DND-41 (cell line): ENCODE measurements around the gene CILP.

Experiments
- ATAC-seq: fragments of 200-7000 bp; cut with Tn5 transposase; 3 replicates; pipeline ENCODE4 v1.9.1; 2021; ENCODE audit warnings: low read depth; ENCODE audit not compliant: insufficient read depth
- DNase-seq: peaks from one replicate; pipeline ENCODE4 v3.0.0-alpha.2; 2020
- H2AFZ ChIP-seq: 2 replicates; pipeline ENCODE4 v1.6.0; 2012; ENCODE audit warnings: low read depth, low read length
- H3K27ac ChIP-seq: 2 replicates; pipeline ENCODE4 v1.5.1; 2012; ENCODE audit warnings: low read length, inconsistent platforms
- H3K27me3 ChIP-seq: fragments of 200-600 bp; sonication (generic); 2 replicates; pipeline ENCODE4 v1.6.0; 2012; ENCODE audit warnings: low read length, mild to moderate bottlenecking, inconsistent platforms; ENCODE audit not compliant: insufficient read depth, poor library complexity
- H3K36me3 ChIP-seq: 2 replicates; pipeline ENCODE4 v1.5.1; 2012; ENCODE audit warnings: low read length, inconsistent platforms; ENCODE audit not compliant: insufficient read depth
- H3K4me1 ChIP-seq: 2 replicates; pipeline ENCODE4 v1.5.1; 2012; ENCODE audit warnings: mild to moderate bottlenecking, low read length; ENCODE audit not compliant: insufficient read depth
- H3K4me2 ChIP-seq: 2 replicates; pipeline ENCODE4 v1.6.0; 2012; ENCODE audit warnings: mild to moderate bottlenecking, moderate library complexity, low read length, inconsistent platforms; ENCODE audit not compliant: insufficient read depth
- H3K4me3 ChIP-seq, 2 experiments: fragments of 200-600 bp in 1 of 2; shearing (Covaris generic) in 1 of 2; 2 replicates each; pipeline ENCODE4 v1.5.1; 2012 to 2016; ENCODE audit warnings: inconsistent platforms in 2 of 2, low read length in 2 of 2, mild to moderate bottlenecking in 2 of 2, low read depth in 1 of 2, moderate library complexity in 1 of 2
- H3K79me2 ChIP-seq: 2 replicates; pipeline ENCODE4 v1.6.0; 2012; ENCODE audit warnings: low read length, inconsistent platforms; ENCODE audit not compliant: insufficient read depth
- H3K9ac ChIP-seq: 2 replicates; pipeline ENCODE4 v1.6.0; 2012; ENCODE audit warnings: low read depth, mild to moderate bottlenecking, inconsistent platforms, low read length, moderate library complexity
- H3K9me3 ChIP-seq: 2 replicates; pipeline ENCODE4 v1.5.1; 2012; ENCODE audit warnings: low read length, moderate library complexity, mild to moderate bottlenecking, inconsistent platforms; ENCODE audit not compliant: insufficient read depth, severe bottlenecking
- H4K20me1 ChIP-seq: 2 replicates; pipeline ENCODE4 v1.6.0; 2012; ENCODE audit warnings: low read length; ENCODE audit not compliant: insufficient read depth
- EZH2 ChIP-seq: IDR thresholded peaks from 3 replicates; pipeline ENCODE4 v1.6.1; 2012; ENCODE audit warnings: borderline replicate concordance, low read depth, mild to moderate bottlenecking, moderate library complexity, low read length, inconsistent platforms; ENCODE audit not compliant: severe bottlenecking
- TF ChIP-seq, protein P1 (sequence below): IDR thresholded peaks from 2 replicates; pipeline ENCODE4 v1.5.1; 2012; ENCODE audit warnings: borderline replicate concordance, low read length, moderate library complexity, mild to moderate bottlenecking; ENCODE audit not compliant: poor library complexity, severe bottlenecking; ENCODE audit errors: extremely low read depth

CILP gene

DNA sequence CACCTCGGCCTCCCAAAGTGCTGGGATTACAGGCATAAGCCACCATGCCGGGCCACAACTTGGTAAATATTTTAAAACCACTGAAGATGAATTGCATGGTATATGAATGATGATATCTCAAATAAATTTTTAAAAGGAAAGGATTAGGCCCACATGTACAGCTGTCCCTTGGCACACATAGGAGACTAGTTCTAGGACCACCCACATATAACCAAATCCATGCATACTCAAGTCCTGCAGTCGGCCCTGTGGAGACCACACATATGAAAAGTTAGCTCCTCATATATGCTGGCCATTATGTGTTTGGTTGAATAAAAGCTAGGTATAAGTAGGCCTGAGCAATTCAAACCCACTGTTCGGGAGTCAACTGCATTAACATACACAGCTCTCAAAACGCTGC is 36.8 kb downstream of the CILP start:
- ATAC-seq (no peak), DNase-seq (no peak)
- Histone ChIP-seq H3K4me1 (no peaks in the 10 kb centered on the region), H3K9ac (no peak overlapping the region), H4K20me1 (peaks cover 10% of the 10 kb centered on the region; the same call in 1 of the 2 replicates), H3K79me2 (peaks cover 41% of the 10 kb centered on the region), H3K4me2 (no peak overlapping the region), H3K27me3 (no peaks in the 10 kb centered on the region), H2AFZ (no peak overlapping the region), H3K27ac (no peak overlapping the region), H3K9me3 (no peaks in the 10 kb centered on the region), H3K36me3 (peaks cover 72% of the 10 kb centered on the region), H3K4me3 (no peak overlapping the region)
- TF ChIP-seq EZH2, result no peak
- TF ChIP-seq, protein P1, sequence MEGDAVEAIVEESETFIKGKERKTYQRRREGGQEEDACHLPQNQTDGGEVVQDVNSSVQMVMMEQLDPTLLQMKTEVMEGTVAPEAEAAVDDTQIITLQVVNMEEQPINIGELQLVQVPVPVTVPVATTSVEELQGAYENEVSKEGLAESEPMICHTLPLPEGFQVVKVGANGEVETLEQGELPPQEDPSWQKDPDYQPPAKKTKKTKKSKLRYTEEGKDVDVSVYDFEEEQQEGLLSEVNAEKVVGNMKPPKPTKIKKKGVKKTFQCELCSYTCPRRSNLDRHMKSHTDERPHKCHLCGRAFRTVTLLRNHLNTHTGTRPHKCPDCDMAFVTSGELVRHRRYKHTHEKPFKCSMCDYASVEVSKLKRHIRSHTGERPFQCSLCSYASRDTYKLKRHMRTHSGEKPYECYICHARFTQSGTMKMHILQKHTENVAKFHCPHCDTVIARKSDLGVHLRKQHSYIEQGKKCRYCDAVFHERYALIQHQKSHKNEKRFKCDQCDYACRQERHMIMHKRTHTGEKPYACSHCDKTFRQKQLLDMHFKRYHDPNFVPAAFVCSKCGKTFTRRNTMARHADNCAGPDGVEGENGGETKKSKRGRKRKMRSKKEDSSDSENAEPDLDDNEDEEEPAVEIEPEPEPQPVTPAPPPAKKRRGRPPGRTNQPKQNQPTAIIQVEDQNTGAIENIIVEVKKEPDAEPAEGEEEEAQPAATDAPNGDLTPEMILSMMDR, result no peak

DNA sequence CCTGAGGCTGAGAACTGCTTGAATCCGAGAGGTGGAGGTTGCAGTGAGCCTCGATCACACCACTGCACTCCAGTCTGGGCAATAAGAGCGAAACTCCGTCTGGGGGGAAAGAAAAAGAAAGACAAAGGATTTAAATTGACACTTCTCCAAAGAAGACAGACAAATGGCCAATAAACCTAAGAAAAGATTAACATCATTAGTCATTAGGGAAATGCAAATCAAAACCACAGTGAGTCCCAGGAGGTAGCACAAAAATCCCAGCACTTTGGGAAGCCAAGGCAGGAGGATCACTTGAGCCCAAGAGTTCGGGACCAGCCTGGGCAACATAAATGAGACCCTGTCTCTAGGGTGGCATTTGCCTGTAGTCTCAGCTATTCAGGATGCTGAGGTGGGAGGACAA is 38.7 kb downstream of the CILP start:
- Histone ChIP-seq H3K4me1 (no peaks in the 10 kb centered on the region), H2AFZ (no peak overlapping the region), H3K4me2 (no peak overlapping the region), H3K9me3 (no peaks in the 10 kb centered on the region), H4K20me1 (peaks cover 8% of the 10 kb centered on the region; the same call in 1 of the 2 replicates), H3K9ac (no peak overlapping the region), H3K79me2 (peaks cover 32% of the 10 kb centered on the region), H3K27me3 (no peaks in the 10 kb centered on the region), H3K4me3 (no peak overlapping the region), H3K36me3 (peaks cover 58% of the 10 kb centered on the region), H3K27ac (no peak overlapping the region)
- DNase-seq (no peak), ATAC-seq (no peak)
- TF ChIP-seq, protein P1, result no peak
- TF ChIP-seq EZH2, result no peak

DNA sequence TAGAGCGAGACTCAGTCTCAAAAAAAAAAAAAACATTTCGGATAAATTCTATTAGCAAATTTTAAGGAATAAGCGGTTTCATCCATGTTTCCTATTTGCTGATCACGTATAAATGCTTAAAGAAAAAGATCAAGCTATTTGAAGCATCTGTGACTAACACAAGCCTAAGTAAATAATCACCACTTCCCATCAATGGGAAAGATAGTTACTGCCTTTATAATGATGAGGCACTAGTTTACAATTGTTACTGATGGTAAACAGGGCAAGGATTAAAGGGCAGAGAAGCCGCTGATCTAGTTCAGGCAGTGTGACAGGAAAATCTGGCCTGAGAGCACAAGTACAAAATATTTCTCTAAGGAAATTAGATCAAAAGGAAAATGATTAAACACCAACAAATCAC is 39.8 kb downstream of the CILP start:
- Histone ChIP-seq H3K9ac (no peak overlapping the region), H3K27ac (no peak overlapping the region), H3K4me3 (no peak overlapping the region), H4K20me1 (peaks cover 8% of the 10 kb centered on the region; the same call in 1 of the 2 replicates), H3K27me3 (no peaks in the 10 kb centered on the region), H3K9me3 (no peaks in the 10 kb centered on the region), H2AFZ (no peak overlapping the region), H3K4me2 (no peak overlapping the region), H3K4me1 (no peaks in the 10 kb centered on the region), H3K79me2 (peaks cover 34% of the 10 kb centered on the region), H3K36me3 (peaks cover 55% of the 10 kb centered on the region)
- ATAC-seq, result no peak
- no peak for DNase-seq
- TF ChIP-seq, protein P1, result no peak
- TF ChIP-seq EZH2, result no peak

DNA sequence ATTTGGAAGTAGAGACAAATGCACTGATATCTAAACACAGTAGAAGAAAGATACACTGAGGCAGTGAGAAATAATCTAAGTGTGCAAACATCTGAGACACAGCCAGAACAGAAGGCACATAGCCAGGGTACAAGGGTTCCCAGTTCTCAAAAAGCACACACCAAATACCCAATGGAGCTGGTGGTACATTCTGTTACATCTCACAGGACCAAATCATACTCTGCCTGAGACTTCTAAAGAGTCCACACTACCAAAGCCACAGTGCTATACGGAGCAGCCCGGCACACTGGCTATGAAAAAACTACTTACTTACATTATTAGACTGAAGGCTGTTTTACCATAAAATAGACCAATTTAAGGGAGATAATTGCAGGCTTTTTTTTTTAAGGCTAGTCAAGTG is 45.4 kb downstream of the CILP start:
- no peaks in the 10 kb centered on the region; the same call in 1 of the 2 replicates for H4K20me1 ChIP-seq
- peaks cover 27% of the 10 kb centered on the region for H3K79me2 ChIP-seq

More for the DNA sequence above, 45.4 kb downstream of the CILP start:
- H3K9me3 ChIP-seq, result no peaks in the 10 kb centered on the region
- H3K4me2 ChIP-seq, result no peak overlapping the region
- no peaks in the 10 kb centered on the region for H3K4me1 ChIP-seq
- peaks cover 54% of the 10 kb centered on the region for H3K36me3 ChIP-seq
- no peak overlapping the region for H3K27ac ChIP-seq
- no peak for TF ChIP-seq EZH2
- TF ChIP-seq, protein P1, result no peak
- no peak overlapping the region for H3K4me3 ChIP-seq
- H3K9ac ChIP-seq, result no peak overlapping the region
- no peak overlapping the region for H2AFZ ChIP-seq
- DNase-seq (no peak), ATAC-seq (no peak)
- H3K27me3 ChIP-seq, result no peaks in the 10 kb centered on the region
